GM03348 (cell line): ENCODE measurements around the gene C1QTNF6.
A peak's percentile ranks its signal among the peaks of the same experiment; 100 is the strongest.

Source experiments
- DNase-seq: peaks from one replicate; pipeline ENCODE4 v3.0.0; 2012; ENCODE audit warnings: low spot score

C1QTNF6 gene

GRCh38 chr22:37190262-37190780 lies 2.3 kb upstream of the C1QTNF6 start:
- no peak for DNase-seq

- DNase-seq: no peak
Measured at GRCh38 chr22:37188901-37189466, 937 bp upstream of the C1QTNF6 start.

GRCh38 chr22:37187552-37187890 lies 526 bp downstream of the C1QTNF6 start:
- DNase-seq: peak; percentile 54

GRCh38 chr22:37186997-37187522 lies 987 bp downstream of the C1QTNF6 start:
- no peak for DNase-seq

- DNase-seq: peak; percentile 81
Measured at GRCh38 chr22:37186228-37186996, 1.6 kb downstream of the C1QTNF6 start.

GRCh38 chr22:37185646-37186227 lies 2.3 kb downstream of the C1QTNF6 start:
- DNase-seq: no peak

GRCh38 chr22:37184816-37185541 lies 3.1 kb downstream of the C1QTNF6 start:
- no peak for DNase-seq

GRCh38 chr22:37184380-37184755 lies 3.7 kb downstream of the C1QTNF6 start:
- no peak for DNase-seq

GRCh38 chr22:37183432-37184379 lies 4.3 kb downstream of the C1QTNF6 start:
- no peak for DNase-seq

GRCh38 chr22:37182949-37183245 lies 5.2 kb downstream of the C1QTNF6 start:
- no peak for DNase-seq

GRCh38 chr22:37182101-37182948 lies 5.7 kb downstream of the C1QTNF6 start:
- no peak for DNase-seq

- no peak for DNase-seq
Measured at GRCh38 chr22:37181681-37182080, 6.4 kb downstream of the C1QTNF6 start.

GRCh38 chr22:37180531-37181231 lies 7.4 kb downstream of the C1QTNF6 start:
- no peak for DNase-seq

- no peak for DNase-seq
Measured at GRCh38 chr22:37179622-37180420, 8.2 kb downstream of the C1QTNF6 start.

GRCh38 chr22:37179126-37179470 lies 8.9 kb downstream of the C1QTNF6 start:
- no peak for DNase-seq

- no peak for DNase-seq
Measured at GRCh38 chr22:37178350-37179125, 9.5 kb downstream of the C1QTNF6 start.

- DNase-seq: no peak
Measured at GRCh38 chr22:37177755-37178154, 10.3 kb downstream of the C1QTNF6 start.

- DNase-seq: no peak
Measured at GRCh38 chr22:37177221-37177620, 10.8 kb downstream of the C1QTNF6 start.
